ENCODE measurements around the gene RRP8.

RRP8 gene

GRCh38 chr11:6628526-6628925 lies 25.1 kb upstream of the RRP8 start:
- no peak for TF ChIP-seq GABPA (IDR thresholded peaks at IDR 0.05; ENCODE audit: low read depth)
- no peak for TF ChIP-seq REST (IDR thresholded peaks at IDR 0.05; ENCODE audit: insufficient replicate concordance, low read depth)
- TF ChIP-seq CTCF (IDR thresholded peaks at IDR 0.05; ENCODE audit: insufficient read depth, low read length), result no peak
- no peak for TF ChIP-seq SPI1 (IDR thresholded peaks at IDR 0.05; ENCODE audit: borderline replicate concordance, low read depth)
- TF ChIP-seq POLR2AphosphoS5 (IDR thresholded peaks at IDR 0.05; ENCODE audit: low read depth), result no peak

GRCh38 chr11:6627762-6628241 lies 24.4 kb upstream of the RRP8 start:
- TF ChIP-seq SPI1 (IDR thresholded peaks at IDR 0.05; ENCODE audit: borderline replicate concordance, low read depth), result no peak
- TF ChIP-seq GABPA (IDR thresholded peaks at IDR 0.05; ENCODE audit: low read depth), result no peak
- TF ChIP-seq POLR2AphosphoS5 (IDR thresholded peaks at IDR 0.05; ENCODE audit: low read depth), result no peak
- no peak for TF ChIP-seq CTCF (IDR thresholded peaks at IDR 0.05; ENCODE audit: insufficient read depth, low read length)
- TF ChIP-seq REST (IDR thresholded peaks at IDR 0.05; ENCODE audit: insufficient replicate concordance, low read depth), result no peak
- Histone ChIP-seq H3K4me3 (replicated peaks; ENCODE audit: insufficient read depth, low read length) (no peak overlapping the region), H3K27ac (replicated peaks) (no peak overlapping the region), H3K27me3 (ENCODE audit: insufficient read depth, poor library complexity, severe bottlenecking) (no peaks in the 10 kb centered on the region)
- DNase-seq (ENCODE audit: low read depth in 1 of 2, low spot score in 1 of 2), result no peak

More at GRCh38 chr11:6628526-6628925, 25.1 kb upstream of the RRP8 start:
- Histone ChIP-seq H3K27ac (replicated peaks) (no peak overlapping the region), H3K4me3 (replicated peaks; ENCODE audit: insufficient read depth, low read length) (no peak overlapping the region), H3K27me3 (ENCODE audit: insufficient read depth, poor library complexity, severe bottlenecking) (no peaks in the 10 kb centered on the region)
- DNase-seq (ENCODE audit: low read depth in 1 of 2, low spot score in 1 of 2), result no peak

- Histone ChIP-seq H3K27ac (replicated peaks) (no peak overlapping the region), H3K4me3 (replicated peaks; ENCODE audit: insufficient read depth, low read length) (no peak overlapping the region), H3K27me3 (ENCODE audit: insufficient read depth, poor library complexity, severe bottlenecking) (no peaks in the 10 kb centered on the region)
- TF ChIP-seq POLR2AphosphoS5 (IDR thresholded peaks at IDR 0.05; ENCODE audit: low read depth) (no peak), REST (IDR thresholded peaks at IDR 0.05; ENCODE audit: insufficient replicate concordance, low read depth) (no peak), SPI1 (IDR thresholded peaks at IDR 0.05; ENCODE audit: borderline replicate concordance, low read depth) (no peak), CTCF (IDR thresholded peaks at IDR 0.05; ENCODE audit: insufficient read depth, low read length) (no peak), GABPA (IDR thresholded peaks at IDR 0.05; ENCODE audit: low read depth) (no peak)
- no peak for DNase-seq (ENCODE audit: low read depth in 1 of 2, low spot score in 1 of 2)
These were observed 23.8 kb upstream of the RRP8 start for GRCh38 chr11:6626971-6627761.

Data from HL-60 (cell line).